HG02610 (cell line): Measurements from ENCODE around the gene CXCL5.
"Not testable (repeated sequence)": the region's sequence is repeated elsewhere in the genome, so short reads cannot be mapped to it uniquely, and the experiment has no call there.

ENCODE experiments used
- ATAC-seq: cut with Tn5 transposase; IDR thresholded peaks from one replicate; pipeline ENCODE4 v1.9.1; 2021; ENCODE audit warnings: mild to moderate bottlenecking, moderate library complexity; ENCODE audit not compliant: unreplicated experiment

Gene CXCL5

DNA sequence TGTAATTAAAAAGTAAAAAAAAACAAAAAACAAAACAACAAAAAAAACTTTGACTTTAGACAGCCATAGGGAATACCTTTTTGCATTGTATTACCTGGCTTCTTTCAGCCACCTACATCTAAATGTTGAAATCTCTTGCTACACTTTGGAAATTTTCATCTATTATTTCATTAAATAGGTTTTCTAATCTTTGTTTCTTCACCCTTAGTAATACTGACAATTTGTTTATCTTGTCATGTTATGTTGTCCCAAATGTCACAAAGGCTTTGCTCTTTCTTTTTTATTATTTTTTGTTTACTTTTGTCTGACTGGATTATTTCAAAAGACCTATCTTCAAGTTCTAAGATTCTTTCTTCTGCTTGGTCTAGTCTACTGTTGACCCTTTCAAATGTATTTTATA, 24.1 kb downstream of the CXCL5 start:
- no peak for ATAC-seq

- ATAC-seq: no peak
These were observed 27.5 kb downstream of the CXCL5 start for GRCh38 chr4:73970945-73971344.

- ATAC-seq: no peak
These were observed 28.5 kb downstream of the CXCL5 start for GRCh38 chr4:73970011-73970410.

DNA sequence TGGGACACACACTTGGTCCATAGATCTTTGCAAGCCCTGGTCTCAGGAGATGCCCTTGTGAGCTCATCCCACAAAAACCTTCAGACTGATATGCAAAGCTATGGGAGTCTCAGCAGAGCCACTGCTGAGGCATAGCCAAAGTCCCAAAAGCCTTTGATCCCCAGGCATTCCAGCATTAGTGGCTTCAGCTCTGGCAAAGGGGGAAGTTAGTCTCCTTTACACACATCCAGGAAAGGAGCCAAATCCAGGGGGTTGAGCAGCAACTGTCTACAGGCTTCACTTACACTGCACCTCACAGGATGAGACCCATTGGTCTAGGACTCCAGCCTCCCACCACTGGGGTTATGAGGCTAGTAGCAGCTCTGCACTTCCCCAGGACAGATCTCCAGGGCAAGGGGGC, 30.6 kb downstream of the CXCL5 start:
- ATAC-seq: no peak

DNA sequence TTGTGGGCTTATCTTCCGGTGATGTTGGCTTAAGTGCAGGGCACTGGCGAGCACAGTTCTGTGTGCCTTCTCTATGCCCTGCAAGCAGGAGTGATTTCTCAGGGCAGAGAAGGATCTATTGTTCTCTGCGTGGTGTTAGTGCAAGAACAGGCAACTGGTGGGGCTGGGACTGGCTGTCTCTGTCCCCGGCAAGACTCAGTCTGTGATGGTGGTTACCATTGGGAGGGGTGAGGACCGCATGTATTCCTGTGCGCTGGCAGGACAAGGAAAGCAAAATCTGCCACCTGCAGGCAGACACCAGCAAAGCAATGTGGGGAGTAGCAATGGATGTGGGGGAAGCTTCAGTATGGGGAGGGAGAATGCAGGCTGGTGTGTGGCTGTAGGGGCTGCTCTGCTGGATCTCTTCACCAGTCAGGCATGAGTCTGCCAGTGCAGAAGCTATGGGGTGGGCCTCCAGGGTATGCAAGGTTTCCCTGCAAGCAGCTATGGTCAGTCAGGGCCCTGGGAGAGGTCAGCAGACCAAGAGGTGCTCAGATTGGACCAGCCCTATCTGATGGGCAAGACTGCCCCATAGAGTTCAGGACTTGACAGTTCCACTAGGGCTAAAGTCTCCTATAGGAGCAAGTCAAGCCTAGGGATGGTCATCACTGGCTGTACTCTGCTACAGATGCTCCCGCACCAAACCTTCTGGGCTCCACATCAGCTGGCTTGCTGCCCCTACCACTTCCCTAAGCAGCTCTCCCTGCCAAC, 33.4 kb downstream of the CXCL5 start:
- ATAC-seq: no peak

DNA sequence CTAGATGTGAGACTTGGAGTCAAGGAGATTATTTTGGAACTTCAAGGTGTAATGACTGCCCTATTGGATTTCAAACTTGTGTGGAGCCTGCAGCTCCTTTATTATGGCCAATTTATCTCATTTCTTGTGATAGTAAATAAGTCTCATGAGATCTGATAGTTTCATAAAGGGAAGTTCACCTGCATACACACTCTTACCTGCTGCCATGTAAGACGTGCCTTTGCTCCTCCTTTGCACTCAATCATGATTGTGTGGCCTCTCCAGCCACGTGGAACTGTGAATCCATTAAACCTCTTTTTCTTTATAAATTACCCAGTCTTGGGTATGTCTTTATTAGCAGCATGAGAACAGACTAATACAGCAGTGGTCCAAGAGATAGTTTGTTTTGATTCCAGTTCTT, 35.8 kb downstream of the CXCL5 start:
- ATAC-seq: no peak

- ATAC-seq: not testable (repeated sequence)
These were observed 39.4 kb downstream of the CXCL5 start for GRCh38 chr4:73959041-73959440.

DNA sequence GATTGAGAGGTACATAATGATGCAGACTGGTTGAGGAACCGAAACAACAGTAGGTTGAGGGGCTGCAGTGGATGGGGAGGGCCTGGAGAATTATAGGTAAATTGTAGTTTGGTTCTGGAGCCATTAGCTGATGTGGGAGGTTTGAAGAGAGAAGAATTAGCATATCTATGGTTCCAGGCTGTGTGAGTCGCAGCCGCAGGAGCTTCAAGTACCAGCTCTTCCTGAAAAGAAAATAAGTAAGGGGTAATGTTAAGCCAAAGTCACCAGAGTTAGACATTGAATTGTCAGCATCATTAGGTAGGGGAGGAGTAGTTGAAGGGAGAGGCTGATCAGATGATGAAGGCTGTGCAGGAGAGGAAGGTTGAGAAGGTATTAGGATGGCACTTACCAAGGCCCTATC, 46.1 kb downstream of the CXCL5 start:
- no peak for ATAC-seq

DNA sequence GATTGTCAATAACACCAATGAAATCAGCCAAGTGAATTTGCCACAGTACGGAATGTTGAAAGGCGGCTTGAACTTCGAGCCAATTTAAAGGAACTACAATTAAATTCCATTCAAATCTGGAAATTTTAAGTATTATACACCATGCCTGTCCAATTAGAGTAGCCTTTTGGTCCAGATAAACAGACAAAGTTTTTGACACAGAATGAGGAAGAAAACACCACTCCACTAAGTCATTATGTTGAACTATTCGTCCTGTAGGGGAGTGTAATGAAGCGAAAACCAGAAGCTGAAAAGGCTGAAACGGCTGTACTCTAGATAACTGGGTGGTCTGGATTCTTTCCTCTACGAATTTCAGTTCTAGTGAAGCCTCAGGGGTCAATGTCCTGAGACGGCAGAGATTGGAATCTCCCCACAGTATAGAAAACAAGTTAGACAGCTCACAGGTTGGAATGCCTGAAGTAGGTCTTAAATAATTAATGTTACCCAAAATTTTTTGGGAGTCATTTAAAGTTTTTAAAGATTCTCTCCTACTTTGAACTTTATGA, 48.0 kb downstream of the CXCL5 start:
- ATAC-seq: not testable (repeated sequence)

DNA sequence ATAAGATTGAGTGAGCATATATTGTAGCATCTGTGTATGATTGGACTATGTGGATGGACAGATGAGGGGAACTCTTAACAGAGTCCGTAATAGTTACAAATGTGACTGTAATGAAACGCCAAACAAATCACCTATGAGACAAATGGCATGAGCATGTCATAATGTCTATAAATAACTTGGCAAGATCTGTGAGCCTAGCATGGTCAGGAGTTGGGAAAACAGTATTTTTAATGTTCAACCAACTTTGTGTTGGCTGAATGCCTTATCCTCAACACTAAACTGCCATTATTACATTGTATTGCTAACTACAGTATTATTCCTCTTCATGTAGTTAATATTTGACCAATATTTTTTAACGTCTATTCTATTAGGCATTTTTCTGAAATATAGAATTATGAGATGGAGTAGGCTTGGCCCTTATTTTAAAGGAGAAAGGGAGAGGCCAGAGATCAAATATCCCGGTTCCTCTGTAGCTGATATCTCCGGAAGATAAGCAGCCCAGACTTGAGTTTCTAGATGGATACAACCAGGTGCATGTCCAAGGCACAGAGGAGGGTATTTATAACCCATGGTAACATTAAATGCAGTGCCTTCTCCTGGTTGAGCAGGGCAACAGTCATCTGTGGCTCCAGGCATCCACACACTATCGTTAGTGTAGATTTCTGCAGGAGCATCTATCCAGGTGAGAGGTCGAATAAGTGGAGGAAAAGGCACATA, 49.3 kb downstream of the CXCL5 start:
- no peak for ATAC-seq

GRCh38 chr4:73948291-73948690, 50.2 kb downstream of the CXCL5 start:
- ATAC-seq: no peak

DNA sequence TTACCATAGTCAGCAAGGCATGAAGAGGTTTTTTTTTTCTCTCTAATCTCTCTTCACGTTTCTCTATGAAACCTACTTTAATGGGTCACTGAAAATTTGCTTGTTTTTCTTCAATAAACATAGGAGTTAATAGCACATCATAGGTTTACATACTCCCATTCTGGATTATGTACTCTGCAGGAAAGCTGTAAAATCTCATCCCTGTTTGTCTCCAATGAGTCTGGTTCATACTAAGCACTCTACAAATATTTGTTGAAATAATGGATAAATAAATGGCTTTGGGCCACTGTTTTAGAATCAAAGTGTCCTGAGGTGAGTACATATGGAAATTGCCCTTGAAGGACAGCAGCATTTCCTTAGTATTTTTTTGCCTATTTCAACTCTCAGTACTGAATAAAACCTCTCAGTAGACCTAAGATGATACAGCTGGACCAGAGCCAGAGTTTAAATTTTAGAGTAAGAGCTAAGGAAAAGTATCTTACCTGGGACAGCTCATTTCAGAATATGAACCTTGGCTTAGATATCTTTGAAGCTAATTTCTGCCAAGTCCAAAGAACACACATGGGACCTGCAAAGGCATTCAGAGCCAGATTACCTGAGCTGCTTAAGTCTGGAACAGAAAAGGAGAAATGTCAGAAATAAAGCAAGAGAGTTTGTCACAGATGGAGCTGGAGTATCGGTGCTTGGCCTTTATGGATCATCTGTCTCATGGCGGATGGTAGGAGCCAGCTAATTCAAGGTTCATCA, 51.1 kb downstream of the CXCL5 start:
- ATAC-seq: no peak

DNA sequence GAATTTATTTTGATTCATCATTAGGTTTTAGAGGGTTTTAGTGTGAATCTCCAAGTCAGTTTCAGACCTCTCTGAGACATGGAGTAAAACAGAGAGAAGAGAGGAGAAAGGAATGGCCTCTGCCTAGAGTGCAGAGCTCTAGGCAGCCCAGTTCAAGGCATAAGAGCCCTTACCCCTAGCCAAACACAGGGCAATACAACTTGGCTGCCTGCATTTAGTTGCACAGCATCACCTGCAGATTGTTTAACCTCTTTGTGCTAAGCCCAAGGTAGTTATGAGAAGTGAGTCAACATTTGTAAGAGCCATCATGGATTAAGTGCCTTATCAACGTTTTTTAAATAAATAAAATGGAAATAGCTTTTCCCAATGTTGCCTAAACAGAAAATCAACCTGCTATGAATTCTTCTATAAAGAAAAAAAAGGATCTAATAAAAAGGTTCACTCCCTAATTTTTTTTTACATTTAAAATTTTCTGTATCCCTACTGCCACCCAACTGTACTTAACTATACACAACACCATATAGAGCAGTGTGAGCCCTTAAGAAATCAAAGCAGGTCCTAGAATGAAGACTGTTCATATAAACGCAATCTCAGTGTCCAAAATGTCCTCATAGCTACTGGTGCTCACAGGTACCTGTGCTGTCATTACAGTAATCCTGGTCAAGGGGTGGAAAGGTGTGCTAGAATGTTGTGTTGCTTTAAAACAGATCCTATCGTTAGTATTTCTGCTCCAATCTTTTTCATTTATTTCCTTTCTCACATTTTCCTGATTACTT, 52.6 kb downstream of the CXCL5 start:
- no peak for ATAC-seq
